Spleen (tissue), 7 donors: Measurements from ENCODE around the gene SORCS2.
"Not testable (repeated sequence)": the region's sequence is repeated elsewhere in the genome, so short reads cannot be mapped to it uniquely, and the experiment has no call there.

Experiments
- CTCF ChIP-seq, 11 experiments: fragments of 200-600 bp in 7 of 11; fragments of 450-650 bp in 4 of 11; sonication (generic) in 4 of 11; IDR thresholded peaks in 8 of 11; conservative IDR thresholded peaks in 3 of 11; 1 replicate in 7 of 11; 2 replicates in 4 of 11; pipeline versions ENCODE4 v1.4.0 to v1.8.0; 2016 to 2021; ENCODE audit warnings: antibody characterized with exemption in 11 of 11, inconsistent platforms in 4 of 11, mild to moderate bottlenecking in 1 of 11
- POLR2AphosphoS5 ChIP-seq, 3 donors: sonication (generic); formaldehyde crosslinking; IDR thresholded peaks; one replicate each; pipeline ENCODE4 v1.5.1; 2017; ENCODE audit warnings: antibody characterized with exemption in 3 of 3
- donor health status: DM: no; HTN: no; CAD: no; lungs with moderate emphysema.
- donor health status: DM: no; HTN: no; CAD: no.
- donor health status: DM: no; HTN: no; CAD: no.

- TF ChIP-seq CTCF (IDR thresholded peaks at IDR 0.05 in 8 of 11, conservative IDR thresholded peaks at IDR 0.05 in 3 of 11); POLR2AphosphoS5 (IDR thresholded peaks at IDR 0.05): not testable (repeated sequence)
Measured at GRCh38 chr4:7165056-7165873, 27.1 kb upstream of the SORCS2 start.
